Suppressor macrophage treated with lipopolysaccharide for 1 hour (primary cell): ENCODE measurements around the gene KCNQ1.

ENCODE experiments used
- DNase-seq, 3 donors: peaks; one replicate each; pipeline ENCODE4 v3.0.0-alpha.2; 2020 to 2022

KCNQ1 gene

GRCh38 chr11:2527621-2528291, 82.9 kb downstream of the KCNQ1 start:
- no peak for DNase-seq

- no peak for DNase-seq
These were observed 83.7 kb downstream of the KCNQ1 start for GRCh38 chr11:2528301-2529050.

GRCh38 chr11:2529173-2529572, 84.4 kb downstream of the KCNQ1 start:
- DNase-seq, result no peak

GRCh38 chr11:2529636-2530035, 84.8 kb downstream of the KCNQ1 start:
- no peak for DNase-seq

GRCh38 chr11:2530131-2530854, 85.5 kb downstream of the KCNQ1 start:
- no peak for DNase-seq

- DNase-seq, result no peak
These were observed 86.0 kb downstream of the KCNQ1 start for GRCh38 chr11:2530855-2531200.

- peak; percentile 72 to 85 (median 85) for DNase-seq
These were observed 86.6 kb downstream of the KCNQ1 start for GRCh38 chr11:2531277-2531986.

GRCh38 chr11:2531987-2532703, 87.3 kb downstream of the KCNQ1 start:
- no peak for DNase-seq

- peak; percentile 89 to 94 (median 93) for DNase-seq
These were observed 88.1 kb downstream of the KCNQ1 start for GRCh38 chr11:2532704-2533586.

- DNase-seq, result peak; percentile 92 to 94 (median 94)
These were observed 88.9 kb downstream of the KCNQ1 start for GRCh38 chr11:2533587-2534133.

- DNase-seq, result peak; percentile 22 to 38 (median 37)
These were observed 89.5 kb downstream of the KCNQ1 start for GRCh38 chr11:2534134-2534956.

- no peak for DNase-seq
These were observed 90.3 kb downstream of the KCNQ1 start for GRCh38 chr11:2534957-2535672.

- DNase-seq, result no peak
These were observed 91.0 kb downstream of the KCNQ1 start for GRCh38 chr11:2535673-2536439.

- no peak for DNase-seq
These were observed 91.7 kb downstream of the KCNQ1 start for GRCh38 chr11:2536440-2536989.

- no peak for DNase-seq
These were observed 92.3 kb downstream of the KCNQ1 start for GRCh38 chr11:2537010-2537705.

- no peak for DNase-seq
These were observed 93.3 kb downstream of the KCNQ1 start for GRCh38 chr11:2537896-2538724.

GRCh38 chr11:2538951-2539350, 94.1 kb downstream of the KCNQ1 start:
- DNase-seq, result no peak
